ENCODE data around the gene ARL15.

ARL15 gene

DNA sequence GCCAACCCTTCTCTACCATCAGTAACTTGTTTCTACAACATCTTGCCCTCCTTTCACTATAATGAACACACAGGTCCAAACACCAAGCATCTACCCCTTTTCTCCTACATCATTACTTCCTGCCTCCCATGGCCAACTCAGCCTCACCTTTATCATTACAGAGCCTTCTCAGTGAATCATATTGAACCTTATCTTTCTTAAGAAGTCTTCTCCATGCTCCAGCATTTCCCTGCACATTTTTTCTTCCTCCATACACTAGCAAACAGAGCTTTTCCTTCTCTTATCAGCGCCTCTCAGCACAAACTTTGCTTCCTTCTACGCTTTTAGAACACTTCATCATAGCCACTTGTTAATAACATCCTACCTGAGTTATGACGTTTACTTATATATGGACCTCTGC lies 148.2 kb downstream of the ARL15 start:
- no peak overlapping the region for H3K27ac ChIP-seq (ENCODE audit: low read depth in 2 of 2, low read length in 2 of 2)

DNA sequence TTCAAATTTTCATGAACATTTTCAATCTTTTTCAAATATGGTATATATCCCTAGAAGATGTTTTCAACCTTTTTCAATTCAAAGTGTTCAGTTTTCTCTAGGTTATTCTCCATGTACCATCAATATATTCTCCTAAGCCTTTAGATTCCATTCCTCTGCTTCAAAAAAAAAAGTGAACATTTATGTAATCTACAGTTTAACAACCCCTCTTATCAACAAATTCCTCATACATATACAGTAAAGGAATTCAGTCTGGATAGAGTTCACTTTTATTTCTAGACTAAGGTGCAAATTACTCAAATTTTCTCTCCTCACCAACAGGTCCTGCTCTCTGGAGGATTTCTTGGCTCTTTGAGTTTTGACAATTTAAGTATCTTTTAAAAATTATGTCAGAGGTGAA lies 150.0 kb downstream of the ARL15 start:
- H3K27me3 ChIP-seq (ENCODE audit: control insufficient read depth in 2 of 2, insufficient read depth in 2 of 2, low read length in 2 of 2), result no peaks in the 10 kb centered on the region
- no peaks in the 10 kb centered on the region for H3K9me3 ChIP-seq (ENCODE audit: control insufficient read depth in 2 of 2, low read length in 2 of 2)
- H3K4me3 ChIP-seq (ENCODE audit: low read length in 2 of 2), result no peak overlapping the region
- H3K27ac ChIP-seq (ENCODE audit: low read depth in 2 of 2, low read length in 2 of 2), result no peak overlapping the region
- H3K9ac ChIP-seq (ENCODE audit: low read depth in 1 of 2, low read length in 2 of 2), result no peak overlapping the region
- no peaks in the 10 kb centered on the region for H3K36me3 ChIP-seq (ENCODE audit: control insufficient read depth in 2 of 2, insufficient read depth in 2 of 2, low read length in 2 of 2)
- H3K4me1 ChIP-seq (ENCODE audit: control insufficient read depth in 2 of 2, insufficient read depth in 2 of 2, low read length in 2 of 2), result no peaks in the 10 kb centered on the region

More for the DNA sequence above, 148.2 kb downstream of the ARL15 start:
- Histone ChIP-seq H3K4me1 (ENCODE audit: control insufficient read depth in 2 of 2, insufficient read depth in 2 of 2, low read length in 2 of 2) (no peaks in the 10 kb centered on the region), H3K9me3 (ENCODE audit: control insufficient read depth in 2 of 2, low read length in 2 of 2) (no peaks in the 10 kb centered on the region), H3K36me3 (ENCODE audit: control insufficient read depth in 2 of 2, insufficient read depth in 2 of 2, low read length in 2 of 2) (no peaks in the 10 kb centered on the region), H3K27me3 (ENCODE audit: control insufficient read depth in 2 of 2, insufficient read depth in 2 of 2, low read length in 2 of 2) (no peaks in the 10 kb centered on the region), H3K9ac (ENCODE audit: low read depth in 1 of 2, low read length in 2 of 2) (no peak overlapping the region), H3K4me3 (ENCODE audit: low read length in 2 of 2) (no peak overlapping the region)

GRCh38 chr5:54159893-54160195 lies 150.5 kb downstream of the ARL15 start:
- Histone ChIP-seq H3K9ac (ENCODE audit: low read depth in 1 of 2, low read length in 2 of 2) (no peak overlapping the region), H3K36me3 (ENCODE audit: control insufficient read depth in 2 of 2, insufficient read depth in 2 of 2, low read length in 2 of 2) (no peaks in the 10 kb centered on the region), H3K27me3 (ENCODE audit: control insufficient read depth in 2 of 2, insufficient read depth in 2 of 2, low read length in 2 of 2) (no peaks in the 10 kb centered on the region), H3K27ac (ENCODE audit: low read depth in 2 of 2, low read length in 2 of 2) (no peak overlapping the region), H3K4me1 (ENCODE audit: control insufficient read depth in 2 of 2, insufficient read depth in 2 of 2, low read length in 2 of 2) (no peaks in the 10 kb centered on the region), H3K9me3 (ENCODE audit: control insufficient read depth in 2 of 2, low read length in 2 of 2) (no peaks in the 10 kb centered on the region), H3K4me3 (ENCODE audit: low read length in 2 of 2) (no peak overlapping the region)

DNA sequence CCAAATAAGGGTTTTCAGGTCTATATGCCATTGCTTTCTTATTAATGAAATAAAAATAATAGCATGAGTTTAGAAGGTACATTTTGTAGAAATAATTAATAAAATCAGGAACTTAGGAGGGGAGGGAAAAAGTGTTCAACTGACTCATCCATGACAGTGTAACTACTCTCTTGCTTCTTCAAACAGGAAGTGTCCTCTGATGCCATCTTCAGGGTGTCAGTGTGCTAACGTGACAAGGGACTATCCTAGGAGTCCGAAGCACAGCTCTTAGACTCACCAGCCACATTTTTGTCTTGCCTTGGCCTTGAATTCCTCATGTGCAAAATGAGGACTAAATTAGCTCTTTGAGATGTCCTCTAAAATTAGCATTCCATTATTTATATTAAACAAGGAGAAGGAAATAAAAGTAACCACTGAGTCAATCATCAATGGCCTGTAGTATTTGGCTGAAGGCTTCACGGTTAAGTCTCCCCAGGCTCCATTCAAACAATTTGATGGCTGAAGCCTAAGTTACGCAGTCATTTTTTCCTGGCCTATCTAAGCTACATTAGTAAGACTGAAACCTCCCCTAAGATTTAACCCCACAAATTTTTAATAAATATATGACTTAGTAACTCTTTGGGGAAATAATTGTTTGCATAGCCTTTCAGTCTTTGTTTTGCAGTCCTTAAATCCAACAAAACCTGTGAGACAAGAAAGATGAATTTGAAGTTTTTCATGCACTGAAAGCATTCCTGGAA lies 151.1 kb downstream of the ARL15 start:
- H3K9ac ChIP-seq (ENCODE audit: low read depth in 1 of 2, low read length in 2 of 2), result no peak overlapping the region
- no peak overlapping the region for H3K27ac ChIP-seq (ENCODE audit: low read depth in 2 of 2, low read length in 2 of 2)
- H3K36me3 ChIP-seq (ENCODE audit: control insufficient read depth in 2 of 2, insufficient read depth in 2 of 2, low read length in 2 of 2), result no peaks in the 10 kb centered on the region
- H3K4me3 ChIP-seq (ENCODE audit: low read length in 2 of 2), result no peak overlapping the region
- H3K9me3 ChIP-seq (ENCODE audit: control insufficient read depth in 2 of 2, low read length in 2 of 2), result no peaks in the 10 kb centered on the region
- H3K27me3 ChIP-seq (ENCODE audit: control insufficient read depth in 2 of 2, insufficient read depth in 2 of 2, low read length in 2 of 2), result no peaks in the 10 kb centered on the region
- H3K4me1 ChIP-seq (ENCODE audit: control insufficient read depth in 2 of 2, insufficient read depth in 2 of 2, low read length in 2 of 2), result no peaks in the 10 kb centered on the region

DNA sequence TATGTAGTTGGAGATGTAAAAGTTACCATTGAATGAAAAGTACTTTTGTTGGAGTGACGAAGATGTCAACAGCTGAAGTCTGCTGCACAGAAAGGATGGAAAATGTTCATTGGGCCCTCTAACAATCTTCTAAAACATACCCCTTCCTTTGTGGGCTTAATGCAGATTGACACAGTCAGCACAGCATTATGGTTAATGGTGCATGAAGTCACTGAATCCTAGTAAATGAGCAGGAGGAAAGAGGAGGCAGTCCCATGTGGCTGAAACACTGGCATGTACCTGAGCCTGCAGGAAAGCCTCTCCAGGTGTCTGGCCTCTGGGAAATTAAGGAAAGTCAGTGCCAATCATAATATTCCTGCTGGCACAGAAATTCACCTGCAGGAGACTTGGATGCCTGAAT lies 153.8 kb downstream of the ARL15 start:
- Histone ChIP-seq H3K36me3 (ENCODE audit: control insufficient read depth in 2 of 2, insufficient read depth in 2 of 2, low read length in 2 of 2) (no peaks in the 10 kb centered on the region), H3K9ac (ENCODE audit: low read depth in 1 of 2, low read length in 2 of 2) (no peak overlapping the region), H3K27ac (ENCODE audit: low read depth in 2 of 2, low read length in 2 of 2) (no peak overlapping the region), H3K27me3 (ENCODE audit: control insufficient read depth in 2 of 2, insufficient read depth in 2 of 2, low read length in 2 of 2) (no peaks in the 10 kb centered on the region), H3K4me1 (ENCODE audit: control insufficient read depth in 2 of 2, insufficient read depth in 2 of 2, low read length in 2 of 2) (no peaks in the 10 kb centered on the region), H3K9me3 (ENCODE audit: control insufficient read depth in 2 of 2, low read length in 2 of 2) (no peaks in the 10 kb centered on the region), H3K4me3 (ENCODE audit: low read length in 2 of 2) (no peak overlapping the region)

GRCh38 chr5:54150841-54151240 lies 159.5 kb downstream of the ARL15 start:
- Histone ChIP-seq H3K27ac (ENCODE audit: low read depth in 2 of 2, low read length in 2 of 2) (no peak overlapping the region), H3K4me1 (ENCODE audit: control insufficient read depth in 2 of 2, insufficient read depth in 2 of 2, low read length in 2 of 2) (no peaks in the 10 kb centered on the region), H3K9me3 (ENCODE audit: control insufficient read depth in 2 of 2, low read length in 2 of 2) (no peaks in the 10 kb centered on the region), H3K36me3 (ENCODE audit: control insufficient read depth in 2 of 2, insufficient read depth in 2 of 2, low read length in 2 of 2) (no peaks in the 10 kb centered on the region), H3K9ac (ENCODE audit: low read depth in 1 of 2, low read length in 2 of 2) (no peak overlapping the region), H3K4me3 (ENCODE audit: low read length in 2 of 2) (no peak overlapping the region), H3K27me3 (ENCODE audit: control insufficient read depth in 2 of 2, insufficient read depth in 2 of 2, low read length in 2 of 2) (no peaks in the 10 kb centered on the region)

DNA sequence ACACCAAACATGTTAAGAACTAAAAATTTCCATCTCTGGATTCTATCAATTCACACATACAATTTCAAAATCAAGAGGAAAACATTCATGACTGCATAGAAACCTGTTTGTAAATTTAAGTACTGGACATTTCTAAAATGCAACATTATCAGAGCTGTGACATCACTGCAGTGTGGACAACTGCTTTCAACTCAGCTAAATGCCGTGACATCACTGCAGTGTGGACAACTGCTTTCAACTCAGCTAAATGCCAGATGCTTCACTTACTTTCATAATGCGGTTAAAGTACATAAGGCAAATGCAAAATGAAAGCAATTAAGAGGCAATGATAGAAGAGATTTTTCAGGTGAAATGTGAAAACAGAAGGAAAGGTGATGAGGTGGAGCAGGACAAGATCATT lies 161.5 kb downstream of the ARL15 start:
- no peak overlapping the region for H3K27ac ChIP-seq (ENCODE audit: low read depth in 2 of 2, low read length in 2 of 2)
- no peaks in the 10 kb centered on the region for H3K9me3 ChIP-seq (ENCODE audit: control insufficient read depth in 2 of 2, low read length in 2 of 2)
- no peak overlapping the region for H3K9ac ChIP-seq (ENCODE audit: low read depth in 1 of 2, low read length in 2 of 2)
- no peak overlapping the region for H3K4me3 ChIP-seq (ENCODE audit: low read length in 2 of 2)
- no peaks in the 10 kb centered on the region for H3K27me3 ChIP-seq (ENCODE audit: control insufficient read depth in 2 of 2, insufficient read depth in 2 of 2, low read length in 2 of 2)
- no peaks in the 10 kb centered on the region for H3K36me3 ChIP-seq (ENCODE audit: control insufficient read depth in 2 of 2, insufficient read depth in 2 of 2, low read length in 2 of 2)
- H3K4me1 ChIP-seq (ENCODE audit: control insufficient read depth in 2 of 2, insufficient read depth in 2 of 2, low read length in 2 of 2), result no peaks in the 10 kb centered on the region

GRCh38 chr5:54148067-54148845 lies 162.1 kb downstream of the ARL15 start:
- no peaks in the 10 kb centered on the region for H3K36me3 ChIP-seq (ENCODE audit: control insufficient read depth in 2 of 2, insufficient read depth in 2 of 2, low read length in 2 of 2)
- H3K27ac ChIP-seq (ENCODE audit: low read depth in 2 of 2, low read length in 2 of 2), result no peak overlapping the region
- no peak overlapping the region for H3K4me3 ChIP-seq (ENCODE audit: low read length in 2 of 2)
- H3K9ac ChIP-seq (ENCODE audit: low read depth in 1 of 2, low read length in 2 of 2), result no peak overlapping the region
- no peaks in the 10 kb centered on the region for H3K27me3 ChIP-seq (ENCODE audit: control insufficient read depth in 2 of 2, insufficient read depth in 2 of 2, low read length in 2 of 2)
- no peaks in the 10 kb centered on the region for H3K4me1 ChIP-seq (ENCODE audit: control insufficient read depth in 2 of 2, insufficient read depth in 2 of 2, low read length in 2 of 2)
- H3K9me3 ChIP-seq (ENCODE audit: control insufficient read depth in 2 of 2, low read length in 2 of 2), result no peaks in the 10 kb centered on the region

- Histone ChIP-seq H3K9ac (ENCODE audit: low read depth in 1 of 2, low read length in 2 of 2) (no peak overlapping the region), H3K27me3 (ENCODE audit: control insufficient read depth in 2 of 2, insufficient read depth in 2 of 2, low read length in 2 of 2) (no peaks in the 10 kb centered on the region), H3K36me3 (ENCODE audit: control insufficient read depth in 2 of 2, insufficient read depth in 2 of 2, low read length in 2 of 2) (no peaks in the 10 kb centered on the region), H3K4me1 (ENCODE audit: control insufficient read depth in 2 of 2, insufficient read depth in 2 of 2, low read length in 2 of 2) (no peaks in the 10 kb centered on the region), H3K9me3 (ENCODE audit: control insufficient read depth in 2 of 2, low read length in 2 of 2) (no peaks in the 10 kb centered on the region), H3K4me3 (ENCODE audit: low read length in 2 of 2) (no peak overlapping the region), H3K27ac (ENCODE audit: low read depth in 2 of 2, low read length in 2 of 2) (no peak overlapping the region)
These were observed 163.5 kb downstream of the ARL15 start for GRCh38 chr5:54146916-54147315.

GRCh38 chr5:54146390-54146789 lies 164.0 kb downstream of the ARL15 start:
- Histone ChIP-seq H3K4me1 (ENCODE audit: control insufficient read depth in 2 of 2, insufficient read depth in 2 of 2, low read length in 2 of 2) (no peaks in the 10 kb centered on the region), H3K36me3 (ENCODE audit: control insufficient read depth in 2 of 2, insufficient read depth in 2 of 2, low read length in 2 of 2) (no peaks in the 10 kb centered on the region), H3K9me3 (ENCODE audit: control insufficient read depth in 2 of 2, low read length in 2 of 2) (no peaks in the 10 kb centered on the region), H3K27me3 (ENCODE audit: control insufficient read depth in 2 of 2, insufficient read depth in 2 of 2, low read length in 2 of 2) (no peaks in the 10 kb centered on the region), H3K27ac (ENCODE audit: low read depth in 2 of 2, low read length in 2 of 2) (no peak overlapping the region), H3K4me3 (ENCODE audit: low read length in 2 of 2) (no peak overlapping the region), H3K9ac (ENCODE audit: low read depth in 1 of 2, low read length in 2 of 2) (no peak overlapping the region)
